Measurements from ENCODE around the gene USP15. TPM values are rescaled to one million over a fixed set of nuclear protein-coding genes. Genes with fewer than 3 reads are reported as not detected.

USP15 gene
- total and polyA plus RNA-seq, 2 of the 4 experiments (the other 2 are of a cell fraction): 28.5 to 49.6 TPM

GRCh38 chr12:62267480-62267879, 7.3 kb downstream of the USP15 start:
- dilution Hi-C loops (cut with HindIII; ENCODE audit: low sequenced_read_pairs, unreplicated experiment): no loop called here
- Histone ChIP-seq H3K79me1 (ENCODE audit: low read depth in 1 of 2, low read length in 2 of 2) (peaks cover 4 to 32% of the 10 kb centered on the region in 2 experiments), H3K27ac (ENCODE audit: insufficient read depth, low read length) (no peak overlapping the region), H3K9me3 (ENCODE audit: control insufficient read depth, insufficient read depth, low read length) (no peaks in the 10 kb centered on the region), H4K91ac (ENCODE audit: insufficient read depth, low read depth, low read length) (peak overlapping the region; percentile 5; the same call in 1 of the 2 replicates), H3K4ac (ENCODE audit: low read depth, low read length) (0 out of 2 replicates have a peak overlapping the region, but pooled peaks have one; percentile 1), H4K8ac (ENCODE audit: low read depth in 2 of 2, low read length in 2 of 2) (no peak overlapping the region), H3K23ac (ENCODE audit: low read depth, low read length) (no peak overlapping the region; the same call in 1 of the 2 replicates), H2BK120ac (ENCODE audit: low read depth, low read length) (peak overlapping the region; percentile 56; the same call in 1 of the 2 replicates), H2AK9ac (replicated peaks; ENCODE audit: low read depth, low read length, poor library complexity) (no peak overlapping the region), H2BK20ac (ENCODE audit: low read depth, low read length) (0 out of 2 replicates have a peak overlapping the region, but pooled peaks have one; percentile 4), H3K4me1 (ENCODE audit: control insufficient read depth, insufficient read depth, low read length) (peaks cover 10% of the 10 kb centered on the region), H3K18ac (ENCODE audit: low read depth, low read length) (peak overlapping the region; percentile 85), H3K14ac (replicated peaks; ENCODE audit: low read depth, low read length) (no peak overlapping the region), H4K5ac (ENCODE audit: low read depth, low read length) (no peak overlapping the region; the same call in 1 of the 2 replicates), H2AK5ac (ENCODE audit: low read depth, low read length) (no peak overlapping the region), H3K56ac (ENCODE audit: extremely low read depth, insufficient read depth, low read length) (no peak overlapping the region), H3K9me1 (ENCODE audit: insufficient read depth, low read length) (no peaks in the 10 kb centered on the region; the same call in 1 of the 2 replicates), H3K4me3 (ENCODE audit: insufficient read depth, low read depth, low read length) (no peak overlapping the region), H3K4me2 (ENCODE audit: low read depth, low read length) (peak overlapping the region; percentile 85), H2AFZ (replicated peaks; ENCODE audit: low read length, poor library complexity) (no peak overlapping the region), H4K20me1 (ENCODE audit: insufficient read depth, low read length) (peaks cover 20% of the 10 kb centered on the region), H3K9ac (ENCODE audit: low read depth, low read length) (no peak overlapping the region), H2BK15ac (ENCODE audit: low read depth, low read length) (no peak overlapping the region), H3K36me3 (ENCODE audit: control insufficient read depth, insufficient read depth, low read length) (no peaks in the 10 kb centered on the region), H3K27me3 (ENCODE audit: control insufficient read depth, insufficient read depth, low read length) (no peaks in the 10 kb centered on the region), H2BK5ac (ENCODE audit: low read depth, low read length, poor library complexity, severe bottlenecking) (peak overlapping the region; percentile 27)
- in situ Hi-C loops (cut with MboI; ENCODE audit: low sequenced_read_pairs): loop anchor here (10.0 kb wide), 1 partner anchor 527 kb away; no protein-coding TSS in a partner anchor
- no peak for TF ChIP-seq USF2 (IDR thresholded peaks at IDR 0.05; ENCODE audit: low read depth, low read length)
- TF ChIP-seq SMC3 (IDR thresholded peaks at IDR 0.05; ENCODE audit: low read depth, low read length): no peak
- no peak for TF ChIP-seq RFX5 (IDR thresholded peaks at IDR 0.05; ENCODE audit: low read depth, low read length)
- no peak for TF ChIP-seq MAZ (IDR thresholded peaks at IDR 0.05; ENCODE audit: borderline replicate concordance, low read depth, low read length)
- no peak for TF ChIP-seq BHLHE40 (IDR thresholded peaks at IDR 0.05; ENCODE audit: low read depth, low read length)
- no peak for TF ChIP-seq ELK1 (IDR thresholded peaks at IDR 0.05; ENCODE audit: borderline replicate concordance, low read depth, low read length)
- BruUV-seq (replicated peaks): no TSS peak
- POLR2A ChIA-PET (ENCODE audit: unreplicated experiment): no interaction called here
- ATAC-seq (ENCODE audit: low read depth) (no peak), DNase-seq (no peak)
- WGBS, 2 experiments (ENCODE audit: extremely low coverage in 2 of 2, insufficient read length in 1 of 2): no CpG with 5 or more reads among the region's 1 CpG
- intact Hi-C loops (cut with micrococcal nuclease): loop anchor here (10.0 kb wide), 2 partner anchors 127 to 527 kb away; no protein-coding TSS in a partner anchor
- CTCF ChIA-PET: no interaction called here

Measured in IMR-90 (cell line).